ENCODE measurements around the gene SCT.

The SCT gene

GRCh38 chr11:617199-617911, 9.6 kb downstream of the SCT start:
- TF ChIP-seq CTCF (conservative IDR thresholded peaks at IDR 0.05; ENCODE audit: low read depth, low read length): no peak
- no peak overlapping the region for H3K4me3 ChIP-seq (ENCODE audit: low read depth, low read length)
- DNase-seq (ENCODE audit: low read depth): no peak

GRCh38 chr11:616320-617198, 10.4 kb downstream of the SCT start:
- no peak for TF ChIP-seq CTCF (conservative IDR thresholded peaks at IDR 0.05; ENCODE audit: low read depth, low read length)
- H3K4me3 ChIP-seq (ENCODE audit: low read depth, low read length): no peak overlapping the region
- no peak for DNase-seq (ENCODE audit: low read depth)

- no peak for TF ChIP-seq CTCF (conservative IDR thresholded peaks at IDR 0.05; ENCODE audit: low read depth, low read length)
- DNase-seq (ENCODE audit: low read depth): peak; percentile 93
- H3K4me3 ChIP-seq (ENCODE audit: low read depth, low read length): peak within 1 kb of the TSS; percentile 86
Observed at GRCh38 chr11:615504-616319, 11.3 kb downstream of the SCT start, which contains the start of gene IRF7. TSS of gene IRF7 (minus strand) at chr11:615950. CDS start at chr11:615364, 586 bp downstream.

- H3K4me3 ChIP-seq (ENCODE audit: low read depth, low read length): peak overlapping the region; percentile 86
- no peak for DNase-seq (ENCODE audit: low read depth)
- TF ChIP-seq CTCF (conservative IDR thresholded peaks at IDR 0.05; ENCODE audit: low read depth, low read length): no peak
Observed at GRCh38 chr11:614623-615503, 12.1 kb downstream of the SCT start.

GRCh38 chr11:614021-614622, 12.9 kb downstream of the SCT start:
- no peak overlapping the region for H3K4me3 ChIP-seq (ENCODE audit: low read depth, low read length)
- no peak for TF ChIP-seq CTCF (conservative IDR thresholded peaks at IDR 0.05; ENCODE audit: low read depth, low read length)
- no peak for DNase-seq (ENCODE audit: low read depth)
